ENCODE measurements around the gene SLC30A5.

- TF ChIP-seq CTCF (IDR thresholded peaks at IDR 0.05) (no peak), POLR2A (IDR thresholded peaks at IDR 0.05) (no peak)
Measured at GRCh38 chr5:69084195-69084594, 9.6 kb upstream of the SLC30A5 start.

Measured in thyroid gland (tissue), 4 donors.